ENCODE results near the gene PRKN. TPM values are rescaled to one million over a fixed set of nuclear protein-coding genes. Genes with fewer than 3 reads are reported as not detected.

PRKN gene
- total RNA-seq, 1 donor from 2014 or later: 7.0 TPM

DNA sequence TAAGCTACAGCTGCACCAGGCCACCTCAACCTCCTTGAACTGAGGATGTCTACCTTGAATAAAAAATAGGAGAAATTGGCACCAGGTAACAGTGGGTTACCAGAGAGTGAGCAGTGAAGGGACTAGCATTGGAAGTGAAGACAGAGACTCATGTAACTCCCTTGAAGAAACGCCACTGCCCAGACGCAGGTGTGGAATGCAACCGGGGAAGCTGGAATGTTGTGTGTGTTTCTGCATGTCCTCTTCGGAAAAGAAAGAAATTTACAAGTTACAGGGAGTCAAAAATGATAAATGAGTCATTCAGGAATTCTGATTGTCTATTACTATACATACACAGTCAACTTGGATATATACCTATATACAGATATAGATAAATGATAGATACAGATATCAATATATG, 939.0 kb downstream of the PRKN start:
- no peak for DNase-seq
- no peaks in the 10 kb centered on the region for H3K9me3 Mint-ChIP-seq (ENCODE audit: unreplicated experiment)
- peaks cover 2% of the 10 kb centered on the region for H3K27me3 Mint-ChIP-seq (ENCODE audit: unreplicated experiment)
- no peaks in the 10 kb centered on the region for H3K36me3 Mint-ChIP-seq (ENCODE audit: unreplicated experiment)
- no peak overlapping the region for H3K4me3 Mint-ChIP-seq (ENCODE audit: unreplicated experiment)
- H3K27ac Mint-ChIP-seq (ENCODE audit: unreplicated experiment): no peak overlapping the region
- TF ChIP-seq, protein P1, sequence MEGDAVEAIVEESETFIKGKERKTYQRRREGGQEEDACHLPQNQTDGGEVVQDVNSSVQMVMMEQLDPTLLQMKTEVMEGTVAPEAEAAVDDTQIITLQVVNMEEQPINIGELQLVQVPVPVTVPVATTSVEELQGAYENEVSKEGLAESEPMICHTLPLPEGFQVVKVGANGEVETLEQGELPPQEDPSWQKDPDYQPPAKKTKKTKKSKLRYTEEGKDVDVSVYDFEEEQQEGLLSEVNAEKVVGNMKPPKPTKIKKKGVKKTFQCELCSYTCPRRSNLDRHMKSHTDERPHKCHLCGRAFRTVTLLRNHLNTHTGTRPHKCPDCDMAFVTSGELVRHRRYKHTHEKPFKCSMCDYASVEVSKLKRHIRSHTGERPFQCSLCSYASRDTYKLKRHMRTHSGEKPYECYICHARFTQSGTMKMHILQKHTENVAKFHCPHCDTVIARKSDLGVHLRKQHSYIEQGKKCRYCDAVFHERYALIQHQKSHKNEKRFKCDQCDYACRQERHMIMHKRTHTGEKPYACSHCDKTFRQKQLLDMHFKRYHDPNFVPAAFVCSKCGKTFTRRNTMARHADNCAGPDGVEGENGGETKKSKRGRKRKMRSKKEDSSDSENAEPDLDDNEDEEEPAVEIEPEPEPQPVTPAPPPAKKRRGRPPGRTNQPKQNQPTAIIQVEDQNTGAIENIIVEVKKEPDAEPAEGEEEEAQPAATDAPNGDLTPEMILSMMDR (IDR thresholded peaks at IDR 0.05; ENCODE audit: partially characterized antibody, unreplicated experiment): no peak
- no peaks in the 10 kb centered on the region for H3K4me1 Mint-ChIP-seq (ENCODE audit: low read depth, unreplicated experiment)

DNA sequence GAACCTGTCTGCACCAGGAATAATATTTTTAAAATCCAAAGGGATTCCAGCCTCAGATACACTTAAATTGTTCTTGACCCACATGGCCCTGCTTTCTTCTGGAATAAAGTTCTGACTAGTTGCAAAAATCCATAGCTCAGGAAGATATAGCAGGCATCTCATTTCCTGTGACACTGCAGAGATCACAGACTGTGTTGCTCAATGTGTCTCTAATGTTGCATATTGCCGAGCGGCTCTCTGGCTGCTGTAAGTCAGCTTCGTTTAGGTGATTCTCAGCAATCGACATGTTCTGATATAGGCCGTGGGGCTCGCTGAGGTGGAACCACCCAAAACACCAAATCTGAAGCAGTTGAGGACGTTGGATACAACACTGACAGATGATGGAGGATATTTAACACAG, 955.4 kb downstream of the PRKN start:
- H3K36me3 Mint-ChIP-seq (ENCODE audit: unreplicated experiment): no peaks in the 10 kb centered on the region
- DNase-seq: no peak
- H3K4me1 Mint-ChIP-seq (ENCODE audit: low read depth, unreplicated experiment): peaks cover 9% of the 10 kb centered on the region
- H3K27me3 Mint-ChIP-seq (ENCODE audit: unreplicated experiment): peaks cover 2% of the 10 kb centered on the region
- H3K4me3 Mint-ChIP-seq (ENCODE audit: unreplicated experiment): no peak overlapping the region
- TF ChIP-seq, protein P1 (IDR thresholded peaks at IDR 0.05; ENCODE audit: partially characterized antibody, unreplicated experiment): no peak
- peaks cover 2% of the 10 kb centered on the region for H3K9me3 Mint-ChIP-seq (ENCODE audit: unreplicated experiment)
- H3K27ac Mint-ChIP-seq (ENCODE audit: unreplicated experiment): no peak overlapping the region

DNA sequence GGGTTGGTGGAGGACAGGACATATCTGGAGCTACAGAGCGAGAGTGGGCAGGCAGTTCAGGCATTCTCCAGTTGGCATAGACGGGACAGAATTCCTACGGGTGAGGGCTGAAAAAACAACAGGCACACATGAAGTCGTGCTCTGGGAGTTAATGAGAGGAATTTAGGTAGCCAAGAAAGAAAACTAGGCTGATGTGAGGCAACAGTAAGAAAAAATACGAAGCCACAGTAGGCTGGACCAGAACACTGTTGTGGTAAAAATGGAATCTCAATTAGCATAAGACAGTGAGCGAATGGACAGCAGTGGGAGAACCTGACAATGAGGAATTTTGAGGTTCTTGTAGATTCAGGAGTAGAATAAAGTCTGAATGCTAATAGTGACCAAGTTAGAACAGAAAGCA, 965.6 kb downstream of the PRKN start:
- Mint-ChIP-seq H3K27ac (ENCODE audit: unreplicated experiment) (no peak overlapping the region), H3K9me3 (ENCODE audit: unreplicated experiment) (no peaks in the 10 kb centered on the region), H3K27me3 (ENCODE audit: unreplicated experiment) (no peaks in the 10 kb centered on the region), H3K36me3 (ENCODE audit: unreplicated experiment) (no peaks in the 10 kb centered on the region), H3K4me3 (ENCODE audit: unreplicated experiment) (no peak overlapping the region), H3K4me1 (ENCODE audit: low read depth, unreplicated experiment) (no peaks in the 10 kb centered on the region)
- TF ChIP-seq, protein P1 (IDR thresholded peaks at IDR 0.05; ENCODE audit: partially characterized antibody, unreplicated experiment): no peak
- DNase-seq: no peak

DNA sequence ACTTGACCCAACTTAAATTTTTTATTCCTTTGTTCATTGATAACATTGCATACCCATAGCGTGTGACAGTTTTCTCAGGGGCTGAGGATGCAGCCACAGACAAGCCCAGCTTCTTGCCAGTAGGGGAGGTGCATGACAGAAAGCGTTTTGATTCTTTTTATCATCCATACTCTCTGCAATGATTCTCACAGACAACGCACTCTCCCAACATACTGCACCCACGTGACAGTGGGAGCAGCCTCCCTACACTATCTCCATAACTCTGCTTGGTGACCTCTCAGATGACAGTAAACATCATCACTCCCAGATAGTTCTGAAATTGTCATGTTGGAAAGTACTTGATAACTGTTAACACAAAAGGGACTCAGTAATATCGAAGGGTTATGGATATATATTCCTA, 972.5 kb downstream of the PRKN start:
- H3K4me3 Mint-ChIP-seq (ENCODE audit: unreplicated experiment): no peak overlapping the region
- peaks cover 2% of the 10 kb centered on the region for H3K9me3 Mint-ChIP-seq (ENCODE audit: unreplicated experiment)
- H3K4me1 Mint-ChIP-seq (ENCODE audit: low read depth, unreplicated experiment): no peaks in the 10 kb centered on the region
- no peaks in the 10 kb centered on the region for H3K36me3 Mint-ChIP-seq (ENCODE audit: unreplicated experiment)
- peaks cover 2% of the 10 kb centered on the region for H3K27me3 Mint-ChIP-seq (ENCODE audit: unreplicated experiment)
- DNase-seq: no peak
- TF ChIP-seq, protein P1 (IDR thresholded peaks at IDR 0.05; ENCODE audit: partially characterized antibody, unreplicated experiment): no peak
- no peak overlapping the region for H3K27ac Mint-ChIP-seq (ENCODE audit: unreplicated experiment)

DNA sequence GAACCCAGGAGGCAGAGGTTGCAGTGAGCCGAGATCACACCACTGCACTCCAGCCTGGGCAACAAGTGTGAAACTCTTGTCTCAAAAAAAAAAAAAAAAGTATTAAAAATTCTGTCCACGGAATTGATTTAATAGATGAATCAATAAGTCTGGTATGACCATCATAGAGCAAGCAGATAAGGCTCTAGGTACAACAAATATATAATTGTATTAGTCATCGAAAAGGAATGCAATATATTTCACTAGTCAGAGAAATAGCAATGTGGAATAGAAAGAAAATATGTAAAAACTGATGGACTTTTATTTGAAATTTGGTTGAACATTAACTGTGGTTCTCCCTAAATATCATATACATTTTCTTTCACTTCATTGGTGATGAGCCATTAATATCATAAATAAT, 976.9 kb downstream of the PRKN start:
- Mint-ChIP-seq H3K36me3 (ENCODE audit: unreplicated experiment) (no peaks in the 10 kb centered on the region), H3K4me1 (ENCODE audit: low read depth, unreplicated experiment) (no peaks in the 10 kb centered on the region), H3K27ac (ENCODE audit: unreplicated experiment) (no peak overlapping the region)

More for the DNA sequence above, 976.9 kb downstream of the PRKN start:
- TF ChIP-seq, protein P1 (IDR thresholded peaks at IDR 0.05; ENCODE audit: partially characterized antibody, unreplicated experiment): no peak
- Mint-ChIP-seq H3K27me3 (ENCODE audit: unreplicated experiment) (peaks cover 2% of the 10 kb centered on the region), H3K4me3 (ENCODE audit: unreplicated experiment) (no peak overlapping the region), H3K9me3 (ENCODE audit: unreplicated experiment) (peaks cover 2% of the 10 kb centered on the region)
- DNase-seq: no peak
